K562 (cell line): ENCODE results near the gene ZCCHC8. TPM values are rescaled to one million over a fixed set of nuclear protein-coding genes. Genes with fewer than 3 reads are reported as not detected.

Source experiments
- ATAC-seq: fragments of 200-7000 bp; cut with Tn5 transposase; 3 replicates; pipeline ENCODE4 v1.9.1; 2020; ENCODE audit warnings: moderate library complexity
- BruUV-seq: library from RNA; stranded (reverse); fragments of 400-500 nt; replicated peaks from 2 replicates; lab custom pipeline; 2021; lab: Mats Ljungman, UMichigan
- CTCF ChIA-PET: fragments of 300-600 bp; formaldehyde crosslinking; extraction: SDS; loops from one replicate; lab custom pipeline; 2021; ENCODE audit warnings: low intra/inter-chr PET ratio; lab: Yijun Ruan, JAX
- POLR2A ChIA-PET: fragments of 300-600, 350-650 bp; sonication (Branson Sonifier 250); formaldehyde crosslinking; extraction: SDS; loops from one replicate; lab custom pipeline; 2021; ENCODE audit warnings: antibody characterized with exemption, inconsistent platforms; lab: Yijun Ruan, JAX
- DNase-seq, 4 experiments: peaks; one replicate each; pipeline versions ENCODE4 v3.0.0 to v3.0.0-alpha.2; 2011 to 2018; ENCODE audit warnings: low spot score in 3 of 4, mixed read lengths in 3 of 4; ENCODE audit errors: extremely low read depth in 1 of 4
- FAIRE-seq: peaks from 2 replicates; lab custom pipeline; 2011; peaks lifted over from hg19 to GRCh38; lab: Jason Lieb, UNC
- H2AFZ ChIP-seq: 2 replicates; pipeline ENCODE4 v1.6.0; 2011; ENCODE audit warnings: low read depth, low read length, control low read depth, inconsistent platforms
- H3K27ac ChIP-seq: fragments of 200-600 bp; 3 replicates; pipeline ENCODE4 v1.8.0; 2011; ENCODE audit warnings: low read depth, mild to moderate bottlenecking, control low read depth, inconsistent platforms, low read length, moderate library complexity, mixed read lengths; ENCODE audit errors: extremely low read depth
- H3K27me3 ChIP-seq, 2 experiments: fragments of 300-600 bp in 1 of 2; 2 replicates in 1 of 2; 3 replicates in 1 of 2; pipeline versions ENCODE4 v1.6.0 to v1.8.0; 2011; ENCODE audit warnings: inconsistent platforms in 2 of 2, low read length in 2 of 2, mild to moderate bottlenecking in 1 of 2, mixed read lengths in 1 of 2, moderate library complexity in 1 of 2; ENCODE audit not compliant: control insufficient read depth in 2 of 2, insufficient read depth in 2 of 2
- H3K36me3 ChIP-seq: fragments of 300-600 bp; 3 replicates; pipeline ENCODE4 v1.8.0; 2011; ENCODE audit warnings: mild to moderate bottlenecking, low read length, inconsistent platforms; ENCODE audit not compliant: control insufficient read depth, insufficient read depth
- H3K4me1 ChIP-seq, 2 experiments: fragments of 200-600 bp in 1 of 2; replicated peaks in 1 of 2; 2 replicates in 1 of 2; 3 replicates in 1 of 2; pipeline versions ENCODE4 v1.5.1 to v1.8.0; 2011; ENCODE audit warnings: inconsistent platforms in 2 of 2, low read length in 2 of 2, mild to moderate bottlenecking in 1 of 2, mixed read lengths in 1 of 2, moderate library complexity in 1 of 2; ENCODE audit not compliant: control insufficient read depth in 2 of 2, insufficient read depth in 2 of 2
- H3K4me2 ChIP-seq: 2 replicates; pipeline ENCODE4 v1.6.1; 2011; ENCODE audit warnings: low read length, control low read depth, inconsistent platforms, mixed read lengths; ENCODE audit not compliant: insufficient read depth
- H3K4me3 ChIP-seq: fragments of 200-600 bp; sonication (generic), shearing (Covaris generic); 2 replicates; pipeline ENCODE4 v1.5.1; 2016; ENCODE audit warnings: control low read depth, inconsistent platforms
- H3K79me2 ChIP-seq: fragments of 200-600 bp; 3 replicates; pipeline ENCODE4 v1.8.0; 2011; ENCODE audit warnings: low read length, inconsistent platforms; ENCODE audit not compliant: control insufficient read depth, insufficient read depth
- H3K9ac ChIP-seq, 2 experiments: 2 replicates each; pipeline versions ENCODE4 v1.6.0 to v1.6.1; 2011; ENCODE audit warnings: low read depth in 2 of 2, low read length in 2 of 2, control low read depth in 1 of 2, inconsistent platforms in 1 of 2, mild to moderate bottlenecking in 1 of 2, mixed read lengths in 1 of 2; ENCODE audit not compliant: insufficient read depth in 1 of 2
- H3K9me1 ChIP-seq: one replicate; pipeline ENCODE4 v1.6.0; 2011; ENCODE audit warnings: inconsistent platforms, mild to moderate bottlenecking, low read length, moderate library complexity; ENCODE audit not compliant: control insufficient read depth, insufficient read depth
- H3K9me3 ChIP-seq: replicated peaks from 2 replicates; pipeline ENCODE4 v1.5.1; 2011; ENCODE audit warnings: low read depth, low read length, inconsistent platforms; ENCODE audit not compliant: control insufficient read depth, insufficient read depth
- H4K20me1 ChIP-seq: replicated peaks from 2 replicates; pipeline ENCODE4 v1.6.1; 2011; ENCODE audit warnings: low read length, inconsistent platforms, mixed read lengths; ENCODE audit not compliant: control insufficient read depth, insufficient read depth
- CEBPB ChIP-seq: fragments of 450-650 bp; IDR thresholded peaks from 2 replicates; pipeline ENCODE4 v1.6.1; 2016; ENCODE audit warnings: missing genetic modification characterization, missing compliant biosample characterization
- CEBPG ChIP-seq, 3 experiments: fragments of 200-800 bp in 1 of 3; sonication (Bioruptor generic) in 1 of 3; sonication (generic) in 1 of 3; formaldehyde crosslinking in 1 of 3; IDR thresholded peaks in 2 of 3; conservative IDR thresholded peaks in 1 of 3; 2 replicates each; pipeline versions ENCODE4 v1.6.1 to v1.8.0; 2016 to 2022; ENCODE audit warnings: missing compliant biosample characterization in 2 of 3, missing genetic modification characterization in 2 of 3, mild to moderate bottlenecking in 1 of 3, missing genetic modification reagents in 1 of 3
- EHMT2 ChIP-seq: fragments of 450-650 bp; IDR thresholded peaks from 2 replicates; pipeline ENCODE4 v1.6.1; 2018; ENCODE audit warnings: antibody characterized with exemption
- FOXJ2 ChIP-seq: fragments of 200-800 bp; sonication (Bioruptor generic); IDR thresholded peaks from 2 replicates; pipeline ENCODE4 v1.6.1; 2016; ENCODE audit warnings: missing genetic modification characterization, missing compliant biosample characterization
- GTF3C2 ChIP-seq: IDR thresholded peaks from 3 replicates; pipeline ENCODE4 v1.6.1; 2011; ENCODE audit warnings: borderline replicate concordance, mild to moderate bottlenecking, moderate library complexity; ENCODE audit not compliant: insufficient read length; ENCODE audit errors: extremely low read depth
- MYC ChIP-seq, 2 experiments: fragments of 250-450 bp in 1 of 2; sonication (Bioruptor Pico) in 1 of 2; IDR thresholded peaks; 2 replicates each; pipeline versions ENCODE4 v1.5.1 to v1.6.1; 2012 to 2021; ENCODE audit warnings: low read depth in 2 of 2, borderline replicate concordance in 1 of 2, improper control_type of control experiment in 1 of 2, low read length in 1 of 2, mild to moderate bottlenecking in 1 of 2, moderate library complexity in 1 of 2
- PML ChIP-seq: IDR thresholded peaks from 2 replicates; pipeline ENCODE4 v1.6.1; 2012; ENCODE audit warnings: low read length, inconsistent platforms
- PTBP1 ChIP-seq: fragments of 200-400 bp; formaldehyde crosslinking; IDR thresholded peaks from 2 replicates; pipeline ENCODE4 v1.6.1; 2017; ENCODE audit warnings: low read depth, low read length
- SUPT5H ChIP-seq: fragments of 450-650 bp; IDR thresholded peaks from 2 replicates; pipeline ENCODE4 v1.6.1; 2016
- TAF1 ChIP-seq: IDR thresholded peaks from 2 replicates; pipeline ENCODE4 v1.6.1; 2011; ENCODE audit warnings: mild to moderate bottlenecking, low read length, moderate library complexity; ENCODE audit not compliant: insufficient read depth, control insufficient read depth, severe bottlenecking; ENCODE audit errors: extremely low read depth
- ZNF408 ChIP-seq: fragments of 250-450 bp; sonication (Bioruptor Pico); IDR thresholded peaks from 2 replicates; pipeline ENCODE4 v1.4.0; 2020; ENCODE audit warnings: low read depth, mild to moderate bottlenecking, moderate library complexity
- WGBS: fragments of 100-300 bp; shearing (Covaris generic); methylation state at CpG from one replicate; pipeline ENCODE4 v1.1.6; 2016; ENCODE audit warnings: low coverage, mixed read lengths; ENCODE audit not compliant: insufficient coverage; ENCODE audit errors: missing lambda C conversion rate; 5-methylcytosine and 5-hydroxymethylcytosine counted together
- in situ Hi-C: fragments of 300-500 bp; cut with MboI; formaldehyde crosslinking; loops from 4 replicates; pipeline ENCODE4 v1.15.0; 2018; ENCODE audit warnings: inconsistent platforms, mixed read lengths
- intact Hi-C: fragments of 100-400 bp; cut with micrococcal nuclease; formaldehyde crosslinking; loops from 2 replicates; pipeline ENCODE4 v1.14.2; 2022
- polyA plus RNA-seq, 8 experiments: library from polyadenylated mRNA; depleted of rRNA in 4 of 8; stranded (reverse) in 5 of 8; unstranded in 3 of 8; fragments of >200 nt; fragmentation: Nextera tagmentation in 2 of 8; fragmentation: Illumina TruSeq in 1 of 8; extraction: Ambion mirVana in 2 of 8; extraction: Trizol in 1 of 8; gene quantifications; 2 replicates each; pipeline versions ENCODE4 v1.2.1 to v1.2.3, GENCODE V29; 2011 to 2014; ENCODE audit warnings: inconsistent platforms in 1 of 8, missing spikeins in 1 of 8
- total RNA-seq, 7 experiments: library from RNA; depleted of rRNA in 6 of 7; stranded (reverse); fragments of >200 nt in 6 of 7; fragmentation: Illumina TruSeq in 2 of 7; extraction: Trizol in 2 of 7; gene quantifications; 2 replicates each; pipeline versions ENCODE4 v1.2.1 to v1.2.3, GENCODE V29; 2011 to 2021; ENCODE audit warnings: low replicate concordance in 1 of 7
- TF ChIP-seq, protein P1 (sequence below): sonication (generic); formaldehyde crosslinking; IDR thresholded peaks from 2 replicates; pipeline ENCODE4 v1.8.1; 2023; ENCODE audit warnings: mild to moderate bottlenecking, missing genetic modification reagents
- TF ChIP-seq, protein P2 (sequence below): sonication (generic); formaldehyde crosslinking; IDR thresholded peaks from 2 replicates; pipeline ENCODE4 v1.9.0; 2022; ENCODE audit warnings: mild to moderate bottlenecking, missing genetic modification reagents
- TF ChIP-seq, protein P3 (sequence below): fragments of 450-650 bp; IDR thresholded peaks from 2 replicates; pipeline ENCODE4 v1.6.1; 2018; ENCODE audit warnings: mild to moderate bottlenecking, low read depth; ENCODE audit not compliant: partially characterized antibody

Gene ZCCHC8
- total and polyA plus RNA-seq, 9 of the 15 experiments (the other 6 are each of a cell fraction or from before 2014, with no cell fraction given) = 14.8 to 50.9 (median 34.1) TPM

DNA sequence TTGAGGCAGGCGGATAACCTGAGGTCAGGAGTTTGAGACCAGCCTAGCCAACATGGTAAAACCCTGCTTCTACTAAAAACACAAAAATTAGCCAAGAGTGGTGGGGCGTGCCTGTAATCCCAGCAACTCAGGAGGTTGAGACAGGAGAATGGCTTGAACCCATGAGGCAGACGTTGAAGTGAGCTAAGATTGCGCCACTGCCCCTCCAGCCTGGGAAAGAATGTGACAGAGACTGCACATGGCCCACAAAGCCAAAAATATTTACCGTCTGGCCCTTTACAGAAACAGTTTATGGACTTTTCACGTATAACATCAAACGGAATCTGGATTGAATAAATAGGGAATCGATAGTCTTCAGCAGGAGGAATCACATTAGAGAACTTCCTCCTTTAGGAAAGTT lies 22.5 kb upstream of the ZCCHC8 start:
- Histone ChIP-seq H3K9me1 (no peaks in the 10 kb centered on the region), H4K20me1 (peaks cover 37% of the 10 kb centered on the region), H3K27me3 (no peaks in the 10 kb centered on the region), H3K36me3 (peaks cover 73% of the 10 kb centered on the region), H3K4me1 (peaks cover 4 to 17% of the 10 kb centered on the region in 2 experiments; a peak in 2 of 5 replicates), H3K9me3 (no peaks in the 10 kb centered on the region), H3K4me2 (peak overlapping the region; percentile 82), H3K9ac (peak overlapping the region; percentile 66 to 98; a peak in 3 of 4 replicates), H3K4me3 (peak overlapping the region; percentile 62; the same call in 1 of the 2 replicates), H3K79me2 (peaks cover 96% of the 10 kb centered on the region), H3K27ac (peak overlapping the region; percentile 54), H2AFZ (no peak overlapping the region)
- ChIA-PET POLR2A (interaction anchor here (0.6 to 6.5 kb wide), 12 partner anchors 10 to 201 kb away, joined by 3 to 73 read pairs (median 4); partner anchors contain the start of gene ZCCHC8), CTCF (no interaction called here)
- BruUV-seq = no TSS peak
- in situ Hi-C loops (no loop called here), intact Hi-C loops (no loop called here)
- DNase-seq = peak in 1 of 4 experiments; percentile 45
- peak; percentile 7; the same call in 1 of the 3 replicates for ATAC-seq
- FAIRE-seq = peak; percentile 49
- 26% methylated on average over 8 of the region's 8 CpGs for WGBS
- TF ChIP-seq GTF3C2 = no peak
- peak; percentile 88 for TF ChIP-seq CEBPG (CRISPR knock-in tag; IDR thresholded peaks at IDR 0.05)
- TF ChIP-seq CEBPG (tag; conservative IDR thresholded peaks at IDR 0.05 in 1 of 2, IDR thresholded peaks at IDR 0.05 in 1 of 2) = peak in 1 of 2 experiments; percentile 66; a peak in 3 of 4 replicates
- TF ChIP-seq, protein P1, sequence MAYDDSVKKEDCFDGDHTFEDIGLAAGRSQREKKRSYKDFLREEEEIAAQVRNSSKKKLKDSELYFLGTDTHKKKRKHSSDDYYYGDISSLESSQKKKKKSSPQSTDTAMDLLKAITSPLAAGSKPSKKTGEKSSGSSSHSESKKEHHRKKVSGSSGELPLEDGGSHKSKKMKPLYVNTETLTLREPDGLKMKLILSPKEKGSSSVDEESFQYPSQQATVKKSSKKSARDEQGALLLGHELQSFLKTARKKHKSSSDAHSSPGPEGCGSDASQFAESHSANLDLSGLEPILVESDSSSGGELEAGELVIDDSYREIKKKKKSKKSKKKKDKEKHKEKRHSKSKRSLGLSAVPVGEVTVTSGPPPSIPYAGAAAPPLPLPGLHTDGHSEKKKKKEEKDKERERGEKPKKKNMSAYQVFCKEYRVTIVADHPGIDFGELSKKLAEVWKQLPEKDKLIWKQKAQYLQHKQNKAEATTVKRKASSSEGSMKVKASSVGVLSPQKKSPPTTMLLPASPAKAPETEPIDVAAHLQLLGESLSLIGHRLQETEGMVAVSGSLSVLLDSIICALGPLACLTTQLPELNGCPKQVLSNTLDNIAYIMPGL = no peak
- no peak for TF ChIP-seq ZNF408
- no peak for TF ChIP-seq PTBP1
- no peak for TF ChIP-seq PML
- TF ChIP-seq, protein P2, sequence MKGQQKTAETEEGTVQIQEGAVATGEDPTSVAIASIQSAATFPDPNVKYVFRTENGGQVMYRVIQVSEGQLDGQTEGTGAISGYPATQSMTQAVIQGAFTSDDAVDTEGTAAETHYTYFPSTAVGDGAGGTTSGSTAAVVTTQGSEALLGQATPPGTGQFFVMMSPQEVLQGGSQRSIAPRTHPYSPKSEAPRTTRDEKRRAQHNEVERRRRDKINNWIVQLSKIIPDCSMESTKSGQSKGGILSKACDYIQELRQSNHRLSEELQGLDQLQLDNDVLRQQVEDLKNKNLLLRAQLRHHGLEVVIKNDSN (CRISPR knock-in tag) = no peak
- no peak for TF ChIP-seq TAF1
- TF ChIP-seq MYC (IDR thresholded peaks at IDR 0.05; ENCODE audit: low read depth, low read length) = peak; percentile 55; the same call in 1 of the 2 replicates
- no peak for TF ChIP-seq MYC (CRISPR knock-in tag; IDR thresholded peaks at IDR 0.05; ENCODE audit: borderline replicate concordance, low read depth)
- TF ChIP-seq EHMT2 = no peak
- no peak for TF ChIP-seq SUPT5H
- TF ChIP-seq CEBPB (tag) = peak; percentile 92
- no peak for TF ChIP-seq FOXJ2 (tag)
- TF ChIP-seq, protein P3, sequence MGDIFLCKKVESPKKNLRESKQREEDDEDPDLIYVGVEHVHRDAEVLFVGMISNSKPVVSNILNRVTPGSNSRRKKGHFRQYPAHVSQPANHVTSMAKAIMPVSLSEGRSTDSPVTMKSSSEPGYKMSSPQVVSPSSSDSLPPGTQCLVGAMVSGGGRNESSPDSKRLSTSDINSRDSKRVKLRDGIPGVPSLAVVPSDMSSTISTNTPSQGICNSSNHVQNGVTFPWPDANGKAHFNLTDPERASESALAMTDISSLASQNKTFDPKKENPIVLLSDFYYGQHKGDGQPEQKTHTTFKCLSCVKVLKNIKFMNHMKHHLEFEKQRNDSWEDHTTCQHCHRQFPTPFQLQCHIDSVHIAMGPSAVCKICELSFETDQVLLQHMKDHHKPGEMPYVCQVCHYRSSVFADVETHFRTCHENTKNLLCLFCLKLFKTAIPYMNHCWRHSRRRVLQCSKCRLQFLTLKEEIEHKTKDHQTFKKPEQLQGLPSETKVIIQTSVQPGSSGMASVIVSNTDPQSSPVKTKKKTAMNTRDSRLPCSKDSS = no peak
